CD4-positive, alpha-beta T cell (primary cell): ENCODE data around the gene LPGAT1. TPM values are rescaled to one million over a fixed set of nuclear protein-coding genes. Genes with fewer than 3 reads are reported as not detected.

Experiments used
- ATAC-seq: fragments of 200-7000 bp; cut with Tn5 transposase; one replicate; pipeline ENCODE4 v1.10.0; 2022; ENCODE audit warnings: mild to moderate bottlenecking; ENCODE audit not compliant: poor library complexity
- CTCF ChIA-PET: fragments of 350-600 bp; sonication (Branson Sonifier 250); formaldehyde crosslinking; loops from one replicate; lab custom pipeline; 2021; ENCODE audit warnings: antibody characterized with exemption, inconsistent platforms; lab: Charles Lee
- POLR2A ChIA-PET: fragments of 350-600 bp; sonication (Branson Sonifier 250); formaldehyde crosslinking; loops from one replicate; lab custom pipeline; 2021; ENCODE audit warnings: antibody characterized with exemption, inconsistent platforms; lab: Charles Lee
- DNase-seq, 14 experiments: peaks; one replicate each; pipeline ENCODE4 v3.0.0-alpha.2; 2013 to 2020; ENCODE audit warnings: mixed read lengths in 2 of 14
- H3K27ac ChIP-seq, 2 donors: one replicate each; pipeline versions ENCODE4 v1.5.1 to v1.7.0; 2013; ENCODE audit warnings: low read length in 2 of 2, low read depth in 1 of 2, mild to moderate bottlenecking in 1 of 2
- H3K27me3 ChIP-seq, 2 experiments: 1 replicate in 1 of 2; 2 replicates in 1 of 2; pipeline versions ENCODE4 v1.6.1 to v1.7.0; 2013; ENCODE audit warnings: low read length in 2 of 2, control low read depth in 1 of 2, mild to moderate bottlenecking in 1 of 2, moderate library complexity in 1 of 2; ENCODE audit not compliant: insufficient read depth in 2 of 2, control insufficient read depth in 1 of 2
- H3K36me3 ChIP-seq: one replicate; pipeline ENCODE4 v1.6.1; 2013; ENCODE audit warnings: low read length, control low read depth; ENCODE audit not compliant: insufficient read depth
- H3K4me1 ChIP-seq: one replicate; pipeline ENCODE4 v1.6.1; 2013; ENCODE audit warnings: low read length, control low read depth; ENCODE audit not compliant: insufficient read depth
- H3K4me3 ChIP-seq: one replicate; pipeline ENCODE4 v1.5.1; 2013; ENCODE audit warnings: mild to moderate bottlenecking, low read length, moderate library complexity
- H3K9me3 ChIP-seq, 2 experiments: 1 replicate in 1 of 2; 2 replicates in 1 of 2; pipeline versions ENCODE4 v1.6.1 to v1.7.0; 2013; ENCODE audit warnings: low read length in 2 of 2, mild to moderate bottlenecking in 2 of 2, control low read depth in 1 of 2, moderate library complexity in 1 of 2; ENCODE audit not compliant: control insufficient read depth in 1 of 2, insufficient read depth in 1 of 2
- H3K27ac Mint-ChIP-seq: one replicate; pipeline ENCODE4 v1.8.0; 2020; ENCODE audit warnings: mixed read lengths
- H3K27me3 Mint-ChIP-seq: one replicate; pipeline ENCODE4 v1.8.0; 2021; ENCODE audit warnings: mixed read lengths
- H3K36me3 Mint-ChIP-seq: one replicate; pipeline ENCODE4 v1.8.0; 2021; ENCODE audit warnings: low read depth, mixed read lengths
- H3K4me1 Mint-ChIP-seq: one replicate; pipeline ENCODE4 v1.8.0; 2021; ENCODE audit warnings: low read depth, mixed read lengths
- H3K4me3 Mint-ChIP-seq: one replicate; pipeline ENCODE4 v1.8.0; 2020; ENCODE audit warnings: mild to moderate bottlenecking, mixed read lengths
- H3K9me3 Mint-ChIP-seq: one replicate; pipeline ENCODE4 v1.8.0; 2020; ENCODE audit warnings: mixed read lengths
- intact Hi-C, 2 experiments: fragments of 100-400 bp; cut with DNase I in 1 of 2; cut with micrococcal nuclease in 1 of 2; formaldehyde crosslinking; loops; one replicate each; pipeline versions ENCODE4 v1.15.1 to v1.9.0; 2023 to 2025; cut with DNase I, micrococcal nuclease
- total RNA-seq, 174 experiments: library from RNA in 2 of 174; stranded (reverse) in 2 of 174; gene quantifications; one replicate each; pipeline ENCODE4 v1.2.3 and lab custom pipeline; 2021 to 2026
- TF ChIP-seq, protein P1 (sequence below): fragments of 200-600 bp; IDR thresholded peaks from one replicate; pipeline ENCODE4 v1.8.0; 2022; ENCODE audit warnings: antibody characterized with exemption, mild to moderate bottlenecking

Gene LPGAT1
- total RNA-seq, 2 experiments from 2014 or later = 14.0 to 14.4 TPM

DNA sequence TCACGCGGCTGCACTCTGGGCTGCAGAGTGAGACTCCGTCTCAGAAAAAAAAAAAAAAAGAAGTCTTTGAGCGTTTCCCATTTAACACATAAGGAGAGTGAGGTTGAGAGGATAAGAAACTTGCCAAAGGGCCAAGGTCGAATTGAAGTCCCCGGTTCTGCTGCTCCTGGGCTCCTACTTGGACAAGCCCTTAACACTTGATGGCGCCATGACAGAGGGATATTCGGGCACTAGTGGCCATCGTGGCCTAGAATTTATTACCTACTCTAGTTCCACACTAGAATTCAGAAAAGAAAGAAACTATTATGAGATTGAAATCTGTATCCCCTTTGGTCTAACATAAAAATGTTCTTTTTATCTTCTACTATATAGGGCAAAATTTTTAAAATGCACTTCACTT, 89.4 kb downstream of the LPGAT1 start:
- no peaks in the 10 kb centered on the region for H3K27me3 ChIP-seq
- DNase-seq = no peak
- peaks cover 37% of the 10 kb centered on the region for H3K4me1 ChIP-seq
- Mint-ChIP-seq H3K4me1 (peaks cover 38% of the 10 kb centered on the region), H3K4me3 (no peak overlapping the region), H3K9me3 (no peaks in the 10 kb centered on the region), H3K36me3 (no peaks in the 10 kb centered on the region), H3K27ac (peak overlapping the region; percentile 72), H3K27me3 (no peaks in the 10 kb centered on the region)
- no peak overlapping the region for H3K27ac ChIP-seq
- no peaks in the 10 kb centered on the region for H3K9me3 ChIP-seq
- ChIA-PET CTCF (no interaction called here), POLR2A (interaction anchor here (0.6 kb wide), 1 partner anchor 152 kb away, joined by 3 read pairs; no protein-coding TSS in a partner anchor)
- intact Hi-C loops = loop anchor here in 1 of 2 experiments (5.0 kb wide), 1 partner anchor 71 kb away; no protein-coding TSS in a partner anchor
- TF ChIP-seq, protein P1, sequence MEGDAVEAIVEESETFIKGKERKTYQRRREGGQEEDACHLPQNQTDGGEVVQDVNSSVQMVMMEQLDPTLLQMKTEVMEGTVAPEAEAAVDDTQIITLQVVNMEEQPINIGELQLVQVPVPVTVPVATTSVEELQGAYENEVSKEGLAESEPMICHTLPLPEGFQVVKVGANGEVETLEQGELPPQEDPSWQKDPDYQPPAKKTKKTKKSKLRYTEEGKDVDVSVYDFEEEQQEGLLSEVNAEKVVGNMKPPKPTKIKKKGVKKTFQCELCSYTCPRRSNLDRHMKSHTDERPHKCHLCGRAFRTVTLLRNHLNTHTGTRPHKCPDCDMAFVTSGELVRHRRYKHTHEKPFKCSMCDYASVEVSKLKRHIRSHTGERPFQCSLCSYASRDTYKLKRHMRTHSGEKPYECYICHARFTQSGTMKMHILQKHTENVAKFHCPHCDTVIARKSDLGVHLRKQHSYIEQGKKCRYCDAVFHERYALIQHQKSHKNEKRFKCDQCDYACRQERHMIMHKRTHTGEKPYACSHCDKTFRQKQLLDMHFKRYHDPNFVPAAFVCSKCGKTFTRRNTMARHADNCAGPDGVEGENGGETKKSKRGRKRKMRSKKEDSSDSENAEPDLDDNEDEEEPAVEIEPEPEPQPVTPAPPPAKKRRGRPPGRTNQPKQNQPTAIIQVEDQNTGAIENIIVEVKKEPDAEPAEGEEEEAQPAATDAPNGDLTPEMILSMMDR = no peak
- ATAC-seq = no peak
- no peaks in the 10 kb centered on the region for H3K36me3 ChIP-seq
- no peak overlapping the region for H3K4me3 ChIP-seq

DNA sequence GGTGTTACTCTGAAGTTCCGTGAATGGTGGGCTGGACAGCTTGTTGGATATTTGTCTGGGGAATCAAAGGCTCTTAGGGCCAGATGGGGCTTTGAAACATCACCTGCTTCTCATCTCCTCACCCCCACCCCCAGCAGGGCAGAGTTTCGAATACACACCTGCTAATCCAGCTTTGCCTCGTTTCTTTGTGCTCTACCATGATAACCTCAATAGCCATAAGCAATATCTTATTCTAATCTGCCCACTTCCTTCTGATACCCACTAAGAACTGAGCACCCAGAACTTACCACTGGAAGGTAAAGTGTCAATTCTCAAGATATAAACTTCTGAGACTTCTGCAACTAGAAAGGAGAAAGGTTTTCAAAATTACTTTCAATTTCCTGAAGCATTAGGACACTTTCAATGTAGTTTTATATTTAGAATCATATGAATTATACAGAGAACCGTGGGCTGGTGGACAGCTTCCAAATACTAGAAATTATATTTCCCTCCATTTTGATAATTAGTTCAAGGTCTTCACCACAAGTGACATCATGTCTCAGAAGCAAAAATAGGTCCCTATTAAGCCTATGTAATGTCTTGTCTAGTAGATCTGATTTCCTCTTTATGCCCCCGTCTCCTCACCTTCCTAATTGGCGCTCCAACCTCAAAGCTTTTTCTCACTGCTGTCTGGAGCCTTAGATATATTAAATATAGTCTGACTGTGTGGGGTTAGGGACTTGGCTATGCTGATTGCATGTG, 90.7 kb downstream of the LPGAT1 start:
- H3K27me3 Mint-ChIP-seq = no peaks in the 10 kb centered on the region

DNA sequence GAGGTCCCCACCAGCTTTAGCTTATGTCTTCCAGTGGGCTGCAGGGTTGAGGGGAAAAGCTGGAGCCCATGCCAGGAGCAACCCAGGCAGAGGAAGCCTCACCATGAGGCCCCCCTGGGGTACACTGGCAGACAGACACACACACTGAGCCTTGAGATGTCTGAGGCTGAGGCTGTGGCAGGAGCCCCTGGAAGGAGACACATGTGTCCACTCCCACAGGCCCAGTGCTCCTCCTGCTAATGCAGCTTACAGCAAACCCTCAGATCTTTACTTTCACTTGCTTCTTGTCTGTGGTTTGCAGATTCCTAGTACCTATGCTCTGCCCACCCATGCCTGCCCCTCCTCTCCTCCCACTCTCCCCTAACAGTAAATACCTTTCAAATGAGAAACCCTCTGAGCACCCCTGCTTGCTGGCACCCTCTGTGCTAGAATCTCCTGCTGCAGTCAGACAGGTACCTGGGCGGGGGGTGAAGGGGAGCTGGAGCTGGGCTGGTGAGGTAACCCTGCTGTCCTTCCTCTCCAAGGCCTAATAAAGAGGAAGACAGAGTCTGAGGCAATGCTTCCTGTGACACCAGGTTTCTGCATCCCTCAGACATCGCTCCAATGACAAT, 91.8 kb downstream of the LPGAT1 start:
- POLR2A ChIA-PET = interaction anchor here (1.0 kb wide), 1 partner anchor 297 kb away, joined by 3 read pairs; the partner anchor contains the start of genes DTL and INTS7
- intact Hi-C loops = no loop called here

More for the DNA sequence above, 90.7 kb downstream of the LPGAT1 start:
- Histone ChIP-seq H3K27me3 (no peaks in the 10 kb centered on the region), H3K9me3 (no peaks in the 10 kb centered on the region), H3K27ac (peak overlapping the region in 1 of 2 donors; percentile 10), H3K4me3 (peak overlapping the region; percentile 1), H3K4me1 (peaks cover 37% of the 10 kb centered on the region), H3K36me3 (no peaks in the 10 kb centered on the region)
- TF ChIP-seq, protein P1 = no peak
- H3K4me3 Mint-ChIP-seq = peak overlapping the region; percentile 67
- peaks cover 38% of the 10 kb centered on the region for H3K4me1 Mint-ChIP-seq
- DNase-seq = peak in 3 of 14 experiments; percentile 24 to 42 (median 34)
- ChIA-PET CTCF (no interaction called here), POLR2A (interaction anchor here (0.6 to 1.0 kb wide), 3 partner anchors 10 to 926 kb away, joined by 3 read pairs; partner anchors contain the start of genes DTL and INTS7)
- ATAC-seq = peak; percentile 77
- no peaks in the 10 kb centered on the region for H3K9me3 Mint-ChIP-seq
- intact Hi-C loops = loop anchor here in 1 of 2 experiments (5.0 kb wide), 1 partner anchor 72 kb away; no protein-coding TSS in a partner anchor
- peak overlapping the region; percentile 72 for H3K27ac Mint-ChIP-seq
- no peaks in the 10 kb centered on the region for H3K36me3 Mint-ChIP-seq

More for the DNA sequence above, 91.8 kb downstream of the LPGAT1 start:
- Histone ChIP-seq H3K27me3 (no peaks in the 10 kb centered on the region), H3K36me3 (no peaks in the 10 kb centered on the region), H3K4me3 (no peak overlapping the region), H3K4me1 (peaks cover 37% of the 10 kb centered on the region), H3K27ac (peak overlapping the region in 1 of 2 donors; percentile 2), H3K9me3 (no peaks in the 10 kb centered on the region)
- Mint-ChIP-seq H3K27me3 (no peaks in the 10 kb centered on the region), H3K9me3 (no peaks in the 10 kb centered on the region), H3K4me3 (peak overlapping the region; percentile 67), H3K27ac (peak overlapping the region; percentile 72), H3K4me1 (peaks cover 38% of the 10 kb centered on the region), H3K36me3 (no peaks in the 10 kb centered on the region)
- DNase-seq (peak in 5 of 14 experiments; percentile 2 to 54 (median 29)), ATAC-seq (peak; percentile 52)
- TF ChIP-seq, protein P1 = no peak
- CTCF ChIA-PET = no interaction called here
